PFSK-1 (cell line): ENCODE data around the gene GSTM5.

Experiments
- POLR2AphosphoS5 ChIP-seq: IDR thresholded peaks from 2 replicates; pipeline ENCODE4 v1.6.1; 2012; ENCODE audit warnings: low read depth, mild to moderate bottlenecking, control low read depth, low read length, moderate library complexity
- REST ChIP-seq, 2 experiments: IDR thresholded peaks; 2 replicates each; pipeline versions ENCODE4 v1.6.1 to v1.8.0; 2011 to 2012; ENCODE audit warnings: low read depth in 2 of 2, low read length in 2 of 2, control low read depth in 1 of 2, inconsistent platforms in 1 of 2, mild to moderate bottlenecking in 1 of 2, moderate library complexity in 1 of 2; ENCODE audit not compliant: insufficient read depth in 1 of 2
- TAF1 ChIP-seq: IDR thresholded peaks from 2 replicates; pipeline ENCODE4 v1.6.1; 2012; ENCODE audit warnings: low read length, control low read depth, borderline replicate concordance; ENCODE audit not compliant: insufficient read depth

- TF ChIP-seq TAF1 (no peak), REST (IDR thresholded peaks at IDR 0.05; ENCODE audit: insufficient read depth in 1 of 2, low read depth in 2 of 2, low read length in 2 of 2) (no peak), POLR2AphosphoS5 (no peak)
Observed at GRCh38 chr1:109718495-109718894, 6.4 kb downstream of the GSTM5 start.
